B cell (primary cell): ENCODE results near the gene PLEKHM3. TPM values are rescaled to one million over a fixed set of nuclear protein-coding genes. Genes with fewer than 3 reads are reported as not detected.

Experiments used
- ATAC-seq: fragments of 200-7000 bp; cut with Tn5 transposase; one replicate; pipeline ENCODE4 v1.10.0; 2021; ENCODE audit warnings: low read depth, mild to moderate bottlenecking, moderate number of reproducible peaks, moderate library complexity
- CTCF ChIA-PET: fragments of 350-600 bp; sonication (Branson Sonifier 250); formaldehyde crosslinking; loops from one replicate; lab custom pipeline; 2021; ENCODE audit warnings: antibody characterized with exemption, inconsistent platforms; lab: Charles Lee
- POLR2A ChIA-PET: fragments of 350-600 bp; sonication (Branson Sonifier 250); formaldehyde crosslinking; loops from one replicate; lab custom pipeline; 2021; ENCODE audit warnings: antibody characterized with exemption; lab: Charles Lee
- DNase-seq: peaks from one replicate; pipeline ENCODE4 v3.0.0; 2013
- H2AFZ ChIP-seq: 2 replicates; pipeline ENCODE4 v1.6.1; 2012; ENCODE audit warnings: mild to moderate bottlenecking, low read depth, low read length; ENCODE audit not compliant: insufficient read depth, poor library complexity, severe bottlenecking
- H3K27ac ChIP-seq, 2 donors: 1 replicate in 1 of 2; 2 replicates in 1 of 2; pipeline ENCODE4 v1.5.1; 2012 to 2013; ENCODE audit warnings: low read length in 2 of 2, mild to moderate bottlenecking in 2 of 2, moderate library complexity in 1 of 2
- H3K27me3 ChIP-seq, 4 experiments: fragments of 200-600 bp in 1 of 4; sonication (generic) in 1 of 4; replicated peaks in 1 of 4; 1 replicate in 2 of 4; 2 replicates in 2 of 4; pipeline versions ENCODE4 v1.6.1 to v1.7.0; 2013 to 2016; ENCODE audit warnings: low read length in 3 of 4, mild to moderate bottlenecking in 2 of 4, mixed read lengths in 1 of 4, moderate library complexity in 1 of 4; ENCODE audit not compliant: insufficient read depth in 4 of 4, control insufficient read depth in 3 of 4; ENCODE audit errors: control extremely low read depth in 1 of 4
- H3K36me3 ChIP-seq, 2 experiments: replicated peaks in 1 of 2; 1 replicate in 1 of 2; 2 replicates in 1 of 2; pipeline versions ENCODE4 v1.6.1 to v1.7.1; 2013; ENCODE audit warnings: low read length in 1 of 2; ENCODE audit not compliant: insufficient read depth in 2 of 2, control insufficient read depth in 1 of 2; ENCODE audit errors: control extremely low read depth in 1 of 2, extremely low read depth in 1 of 2
- H3K4me1 ChIP-seq, 2 donors: fragments of 200-600 bp in 1 of 2; sonication (generic) in 1 of 2; 1 replicate in 1 of 2; 2 replicates in 1 of 2; pipeline versions ENCODE4 v1.5.1 to v1.6.1; 2013 to 2017; ENCODE audit warnings: low read length in 2 of 2; ENCODE audit not compliant: control insufficient read depth in 2 of 2, insufficient read depth in 2 of 2
- H3K4me2 ChIP-seq: replicated peaks from 2 replicates; pipeline ENCODE3; 2012; ENCODE audit warnings: mild to moderate bottlenecking, low read depth, low read length; ENCODE audit not compliant: poor library complexity, severe bottlenecking
- H3K4me3 ChIP-seq, 5 experiments: fragments of 200-600 bp in 1 of 5; sonication (generic) in 1 of 5; 1 replicate in 3 of 5; 2 replicates in 2 of 5; pipeline versions ENCODE4 v1.5.1 to v1.7.0; 2011 to 2016; ENCODE audit warnings: low read length in 4 of 5, mild to moderate bottlenecking in 4 of 5, low read depth in 2 of 5, control low read depth in 1 of 5, moderate library complexity in 1 of 5; ENCODE audit not compliant: insufficient read depth in 1 of 5; ENCODE audit errors: control extremely low read depth in 1 of 5, extremely low read depth in 1 of 5
- H3K79me2 ChIP-seq: fragments of 200-600 bp; sonication (generic); one replicate; pipeline ENCODE4 v1.6.0; 2016; ENCODE audit warnings: low read length; ENCODE audit not compliant: control insufficient read depth, insufficient read depth
- H3K9ac ChIP-seq: fragments of 200-600 bp; sonication (generic); 2 replicates; pipeline ENCODE4 v1.6.1; 2017; ENCODE audit warnings: mild to moderate bottlenecking, low read length, moderate library complexity
- H3K9me3 ChIP-seq, 3 donors: one replicate each; pipeline versions ENCODE4 v1.6.1 to v1.7.1; 2013; ENCODE audit warnings: low read length in 2 of 3; ENCODE audit not compliant: control insufficient read depth in 2 of 3, insufficient read depth in 1 of 3; ENCODE audit errors: control extremely low read depth in 1 of 3
- H4K20me1 ChIP-seq: 2 replicates; pipeline ENCODE4 v1.6.0; 2012; ENCODE audit warnings: mild to moderate bottlenecking, low read length; ENCODE audit not compliant: insufficient read depth, control insufficient read depth, poor library complexity, severe bottlenecking
- H3K27ac Mint-ChIP-seq: one replicate; pipeline ENCODE4 v1.8.0; 2021; ENCODE audit warnings: mixed read lengths
- H3K27me3 Mint-ChIP-seq: one replicate; pipeline ENCODE4 v1.8.0; 2021; ENCODE audit warnings: mixed read lengths
- H3K4me1 Mint-ChIP-seq: one replicate; pipeline ENCODE4 v1.8.0; 2021; ENCODE audit warnings: mixed read lengths
- H3K4me3 Mint-ChIP-seq: one replicate; pipeline ENCODE4 v1.8.0; 2021; ENCODE audit warnings: mixed read lengths
- H3K9me3 Mint-ChIP-seq: one replicate; pipeline ENCODE4 v1.8.0; 2022; ENCODE audit warnings: mixed read lengths; ENCODE audit not compliant: insufficient read depth
- CTCF ChIP-seq: fragments of 200-600 bp; IDR thresholded peaks from one replicate; pipeline ENCODE4 v1.8.0; 2022; ENCODE audit warnings: antibody characterized with exemption, mild to moderate bottlenecking
- EZH2 ChIP-seq: IDR thresholded peaks from 2 replicates; pipeline ENCODE4 v1.6.1; 2012; ENCODE audit warnings: borderline replicate concordance, low read depth, mild to moderate bottlenecking, moderate library complexity, low read length; ENCODE audit not compliant: insufficient read depth, poor library complexity, severe bottlenecking
- WGBS: methylation state at CpG from one replicate; pipeline ENCODE4 v1.1.5; 2013; ENCODE audit warnings: missing lambda C conversion rate; ENCODE audit not compliant: insufficient coverage; 5-methylcytosine and 5-hydroxymethylcytosine counted together
- intact Hi-C: fragments of 100-400 bp; cut with micrococcal nuclease; formaldehyde crosslinking; loops from one replicate; pipeline ENCODE4 v1.10.0; 2022
- polyA plus RNA-seq: library from polyadenylated mRNA; depleted of rRNA; stranded (reverse); fragments of >200 nt; gene quantifications from 2 replicates; pipeline ENCODE4 v1.2.3, GENCODE V29; 2012
- total RNA-seq, 2 donors: library from RNA; stranded (reverse); fragments of 120-200 nt in 1 of 2; gene quantifications; 1 replicate in 1 of 2; 2 replicates in 1 of 2; pipeline versions ENCODE4 v1.2.3 to v1.2.4, GENCODE V29; 2013 to 2022

PLEKHM3 gene
- total and polyA plus RNA-seq, 2 donors (not counting 1 experiment from before 2014, with no cell fraction given) = 4.0 to 17.7 TPM

GRCh38 chr2:207983641-207984042 lies 41.7 kb downstream of the PLEKHM3 start:
- peaks cover 33% of the 10 kb centered on the region for H3K4me1 Mint-ChIP-seq
- Histone ChIP-seq H3K9me3 (no peaks in the 10 kb centered on the region), H3K4me1 (peaks cover 37 to 48% of the 10 kb centered on the region in 2 donors), H3K36me3 (no peaks in the 10 kb centered on the region), H3K27me3 (no peaks in the 10 kb centered on the region), H4K20me1 (no peaks in the 10 kb centered on the region), H3K79me2 (peaks cover 6% of the 10 kb centered on the region), H3K27ac (peak overlapping the region; percentile 56 to 78), H3K9ac (no peak overlapping the region), H3K4me2 (peak overlapping the region; percentile 46), H3K4me3 (no peak overlapping the region), H2AFZ (no peak overlapping the region)
- no peaks in the 10 kb centered on the region for H3K27me3 Mint-ChIP-seq
- POLR2A ChIA-PET = no interaction called here
- peak overlapping the region; percentile 89 for H3K27ac Mint-ChIP-seq
- H3K9me3 Mint-ChIP-seq = no peaks in the 10 kb centered on the region
- ATAC-seq (peak; percentile 89), DNase-seq (peak; percentile 76)
- intact Hi-C loops = no loop called here
- WGBS = no CpG with 5 or more reads among the region's 2 CpGs
- TF ChIP-seq EZH2 = no peak
- TF ChIP-seq CTCF = no peak
- CTCF ChIA-PET = no interaction called here
- H3K4me3 Mint-ChIP-seq = peak overlapping the region; percentile 68

- H3K4me1 Mint-ChIP-seq = peaks cover 8% of the 10 kb centered on the region
- ATAC-seq = no peak
- H3K9me3 Mint-ChIP-seq = no peaks in the 10 kb centered on the region
- H3K4me1 ChIP-seq = peaks cover 7 to 17% of the 10 kb centered on the region in 2 donors
- H3K9me3 ChIP-seq = no peaks in the 10 kb centered on the region
- H3K4me2 ChIP-seq = no peak overlapping the region
- ChIA-PET CTCF (no interaction called here), POLR2A (no interaction called here)
- H3K36me3 ChIP-seq = peaks cover 0 to 3% of the 10 kb centered on the region in 2 experiments
- H3K27ac ChIP-seq = no peak overlapping the region
- H3K4me3 ChIP-seq = no peak overlapping the region
- H3K27me3 ChIP-seq = no peaks in the 10 kb centered on the region
- 95% methylated on average over 9 of the region's 12 CpGs for WGBS
- H3K27me3 Mint-ChIP-seq = no peaks in the 10 kb centered on the region
- peaks cover 22% of the 10 kb centered on the region for H3K79me2 ChIP-seq
- TF ChIP-seq CTCF (no peak), EZH2 (no peak)
- no peak overlapping the region for H3K4me3 Mint-ChIP-seq
- H2AFZ ChIP-seq = no peak overlapping the region
- no peak overlapping the region for H3K27ac Mint-ChIP-seq
- no peaks in the 10 kb centered on the region for H4K20me1 ChIP-seq
- intact Hi-C loops = no loop called here
- H3K9ac ChIP-seq = no peak overlapping the region
- DNase-seq = no peak
These were observed 47.0 kb downstream of the PLEKHM3 start for GRCh38 chr2:207978177-207978948.
